ENCODE measurements around the gene PIMREG. TPM values are rescaled to one million over a fixed set of nuclear protein-coding genes. Genes with fewer than 3 reads are reported as not detected.

Gene PIMREG
- polyA plus RNA-seq, 3 donors = not detected

- Histone ChIP-seq H3K9ac (ENCODE audit: insufficient read depth, low read length, poor library complexity, severe bottlenecking) (no peak overlapping the region), H3K4me3 (replicated peaks in 1 of 3; ENCODE audit: low read depth in 2 of 3, low read length in 3 of 3) (no peak overlapping the region), H3K27ac (ENCODE audit: low read depth in 1 of 2, low read length in 2 of 2) (no peak overlapping the region), H3K4me1 (ENCODE audit: control insufficient read depth in 1 of 2, insufficient read depth in 2 of 2, low read length in 2 of 2) (no peaks in the 10 kb centered on the region), H3K4me2 (replicated peaks; ENCODE audit: extremely low read depth, low read length, poor library complexity, severe bottlenecking) (no peak overlapping the region), H4K20me1 (ENCODE audit: insufficient read depth, low read length) (no peaks in the 10 kb centered on the region), H3K79me2 (ENCODE audit: insufficient read depth, low read length) (no peaks in the 10 kb centered on the region), H3K36me3 (replicated peaks in 1 of 2; ENCODE audit: control insufficient read depth in 1 of 2, insufficient read depth in 2 of 2, low read length in 2 of 2) (no peaks in the 10 kb centered on the region), H3K27me3 (ENCODE audit: control insufficient read depth in 2 of 2, insufficient read depth in 2 of 2, low read length in 2 of 2) (peaks cover 0 to 20% of the 10 kb centered on the region in 2 donors), H2AFZ (ENCODE audit: insufficient read depth, low read depth, low read length, poor library complexity, severe bottlenecking) (no peak overlapping the region), H3K9me3 (replicated peaks in 1 of 2; ENCODE audit: control insufficient read depth in 1 of 2, insufficient read depth in 1 of 2, low read length in 2 of 2) (no peaks in the 10 kb centered on the region)
- Mint-ChIP-seq H3K27ac (no peak overlapping the region), H3K9me3 (peaks cover 0 to 4% (median 2%) of the 10 kb centered on the region in 7 donors), H3K36me3 (no peaks in the 10 kb centered on the region), H3K4me3 (no peak overlapping the region), H3K4me1 (peaks cover 3% of the 10 kb centered on the region), H3K27me3 (ENCODE audit: low read depth in 3 of 3) (peaks cover 20 to 37% (median 26%) of the 10 kb centered on the region in 3 donors)
- WGBS (ENCODE audit: insufficient coverage) = 83% methylated on average over 4 of the region's 4 CpGs
- TF ChIP-seq CTCF (IDR thresholded peaks at IDR 0.05) = no peak
- no peak for DNase-seq
- intact Hi-C loops (cut with micrococcal nuclease) = no loop called here
Observed at GRCh38 chr17:6492892-6493674, 48.8 kb downstream of the PIMREG start.

- no peak for DNase-seq
- peaks cover 0 to 4% (median 2%) of the 10 kb centered on the region in 7 donors for H3K9me3 Mint-ChIP-seq
Observed at GRCh38 chr17:6494239-6494941, 50.1 kb downstream of the PIMREG start.

More at GRCh38 chr17:6494239-6494941, 50.1 kb downstream of the PIMREG start:
- peaks cover 20 to 38% (median 30%) of the 10 kb centered on the region in 3 donors for H3K27me3 Mint-ChIP-seq (ENCODE audit: low read depth in 3 of 3)
- Histone ChIP-seq H3K4me2 (replicated peaks; ENCODE audit: extremely low read depth, low read length, poor library complexity, severe bottlenecking) (no peak overlapping the region), H3K27me3 (ENCODE audit: control insufficient read depth in 2 of 2, insufficient read depth in 2 of 2, low read length in 2 of 2) (peaks cover 0 to 20% of the 10 kb centered on the region in 2 donors), H4K20me1 (ENCODE audit: insufficient read depth, low read length) (no peaks in the 10 kb centered on the region), H3K27ac (ENCODE audit: low read depth in 1 of 2, low read length in 2 of 2) (no peak overlapping the region), H3K4me1 (ENCODE audit: control insufficient read depth in 1 of 2, insufficient read depth in 2 of 2, low read length in 2 of 2) (no peaks in the 10 kb centered on the region), H3K79me2 (ENCODE audit: insufficient read depth, low read length) (no peaks in the 10 kb centered on the region), H3K9me3 (replicated peaks in 1 of 2; ENCODE audit: control insufficient read depth in 1 of 2, insufficient read depth in 1 of 2, low read length in 2 of 2) (no peaks in the 10 kb centered on the region), H3K9ac (ENCODE audit: insufficient read depth, low read length, poor library complexity, severe bottlenecking) (no peak overlapping the region), H3K36me3 (replicated peaks in 1 of 2; ENCODE audit: control insufficient read depth in 1 of 2, insufficient read depth in 2 of 2, low read length in 2 of 2) (no peaks in the 10 kb centered on the region), H3K4me3 (replicated peaks in 1 of 3; ENCODE audit: low read depth in 2 of 3, low read length in 3 of 3) (no peak overlapping the region), H2AFZ (ENCODE audit: insufficient read depth, low read depth, low read length, poor library complexity, severe bottlenecking) (no peak overlapping the region)
- intact Hi-C loops (cut with micrococcal nuclease) = no loop called here
- 97% methylated on average over 3 of the region's 5 CpGs for WGBS (ENCODE audit: insufficient coverage)
- peaks cover 3% of the 10 kb centered on the region for H3K4me1 Mint-ChIP-seq
- H3K4me3 Mint-ChIP-seq = no peak overlapping the region
- no peak for TF ChIP-seq CTCF (IDR thresholded peaks at IDR 0.05)
- H3K36me3 Mint-ChIP-seq = no peaks in the 10 kb centered on the region
- H3K27ac Mint-ChIP-seq = no peak overlapping the region
